ENCODE data around the gene SSNA1.

DNA sequence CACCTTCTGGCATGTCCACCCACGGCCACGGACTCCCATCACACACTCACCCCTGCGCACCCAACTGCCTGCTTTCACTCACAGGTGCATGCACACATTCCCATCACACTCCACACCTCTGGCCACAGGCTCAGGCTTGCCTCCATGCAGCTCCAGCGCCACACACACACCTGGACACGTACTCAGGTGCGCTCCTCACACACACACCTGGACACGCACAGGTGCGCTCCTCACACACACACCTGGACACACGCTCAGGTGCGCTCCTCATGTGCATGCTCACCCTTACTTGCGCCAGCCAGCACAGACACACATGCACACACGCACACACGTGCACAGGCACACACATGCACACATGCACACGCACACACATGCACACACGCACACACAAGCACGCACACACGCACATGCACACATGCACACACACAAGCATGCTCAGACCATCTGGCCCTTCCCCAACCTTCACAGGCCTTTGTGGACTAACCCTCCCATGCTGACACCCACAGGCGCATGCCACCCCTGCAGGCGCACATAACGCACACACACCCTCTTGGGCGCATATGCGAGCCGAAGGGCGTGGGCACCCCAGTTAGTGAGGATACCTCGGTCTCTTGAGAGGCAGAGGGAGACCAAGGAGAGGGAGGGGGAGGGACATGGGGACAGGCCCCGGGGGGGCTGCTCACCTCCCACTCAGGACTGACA, 41.2 kb upstream of the SSNA1 start:
- TF ChIP-seq, protein P1, sequence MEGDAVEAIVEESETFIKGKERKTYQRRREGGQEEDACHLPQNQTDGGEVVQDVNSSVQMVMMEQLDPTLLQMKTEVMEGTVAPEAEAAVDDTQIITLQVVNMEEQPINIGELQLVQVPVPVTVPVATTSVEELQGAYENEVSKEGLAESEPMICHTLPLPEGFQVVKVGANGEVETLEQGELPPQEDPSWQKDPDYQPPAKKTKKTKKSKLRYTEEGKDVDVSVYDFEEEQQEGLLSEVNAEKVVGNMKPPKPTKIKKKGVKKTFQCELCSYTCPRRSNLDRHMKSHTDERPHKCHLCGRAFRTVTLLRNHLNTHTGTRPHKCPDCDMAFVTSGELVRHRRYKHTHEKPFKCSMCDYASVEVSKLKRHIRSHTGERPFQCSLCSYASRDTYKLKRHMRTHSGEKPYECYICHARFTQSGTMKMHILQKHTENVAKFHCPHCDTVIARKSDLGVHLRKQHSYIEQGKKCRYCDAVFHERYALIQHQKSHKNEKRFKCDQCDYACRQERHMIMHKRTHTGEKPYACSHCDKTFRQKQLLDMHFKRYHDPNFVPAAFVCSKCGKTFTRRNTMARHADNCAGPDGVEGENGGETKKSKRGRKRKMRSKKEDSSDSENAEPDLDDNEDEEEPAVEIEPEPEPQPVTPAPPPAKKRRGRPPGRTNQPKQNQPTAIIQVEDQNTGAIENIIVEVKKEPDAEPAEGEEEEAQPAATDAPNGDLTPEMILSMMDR (conservative IDR thresholded peaks at IDR 0.05 in 1 of 2, IDR thresholded peaks at IDR 0.05 in 1 of 2; ENCODE audit: low read depth in 1 of 2, low read length in 2 of 2) = no peak
- TF ChIP-seq EZH2 (IDR thresholded peaks at IDR 0.05; ENCODE audit: low read length, missing control alignments) = no peak

Data from fibroblast of lung (primary cell).